Measurements from ENCODE around the gene USP5.
A peak's percentile ranks its signal among the peaks of the same experiment; 100 is the strongest.

USP5 gene

DNA sequence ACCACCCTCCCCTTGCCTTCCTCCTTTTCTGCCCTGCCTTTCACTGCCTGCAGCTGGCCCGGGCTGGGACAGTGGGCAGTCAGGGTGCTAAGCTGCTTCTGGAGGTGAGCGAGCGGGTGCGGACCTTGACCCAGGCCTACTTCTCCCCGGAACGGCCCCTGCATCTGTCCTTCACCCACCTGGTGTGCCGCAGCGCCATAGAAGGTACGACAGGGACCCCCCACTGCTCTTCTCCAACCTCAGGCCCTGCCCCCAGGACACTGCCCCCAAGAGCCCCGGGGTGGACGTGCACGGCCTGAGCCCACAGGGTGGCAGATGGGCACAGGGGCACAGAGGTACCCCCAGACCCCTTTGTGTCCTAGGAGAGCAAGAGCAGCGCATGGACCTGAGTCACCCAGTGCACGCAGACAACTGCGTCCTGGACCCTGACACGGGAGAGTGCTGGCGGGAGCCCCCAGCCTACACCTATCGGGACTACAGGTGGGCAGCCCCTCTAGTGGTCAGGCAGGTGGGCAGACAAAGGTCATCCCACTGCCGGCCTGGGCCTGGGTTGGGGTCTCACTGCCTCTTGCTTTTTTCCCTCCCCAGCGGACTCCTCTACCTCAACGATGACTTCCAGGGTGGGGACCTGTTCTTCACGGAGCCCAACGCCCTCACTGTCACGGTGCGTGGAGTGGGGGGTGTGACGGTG is 14.4 kb upstream of the USP5 start:
- Histone ChIP-seq H3K79me2 (ENCODE audit: insufficient read depth, low read depth) (no peaks in the 10 kb centered on the region), H3K36me3 (ENCODE audit: insufficient read depth) (no peaks in the 10 kb centered on the region), H4K20me1 (ENCODE audit: insufficient read depth) (no peaks in the 10 kb centered on the region), H3K4me2 (no peak overlapping the region), H2AFZ (ENCODE audit: low read depth) (no peak overlapping the region), H3K27me3 (ENCODE audit: insufficient read depth, low read depth) (peaks cover 17% of the 10 kb centered on the region; the same call in 1 of the 2 replicates), H3K4me1 (ENCODE audit: low read depth, poor library complexity, severe bottlenecking) (peaks cover 10% of the 10 kb centered on the region), H3K27ac (no peak overlapping the region), H3K4me3 (IDR thresholded peaks at IDR 0.05; ENCODE audit: insufficient read depth, low read depth, low read length) (no peak overlapping the region), H3K9ac (no peak overlapping the region)
- TF ChIP-seq, protein P1, sequence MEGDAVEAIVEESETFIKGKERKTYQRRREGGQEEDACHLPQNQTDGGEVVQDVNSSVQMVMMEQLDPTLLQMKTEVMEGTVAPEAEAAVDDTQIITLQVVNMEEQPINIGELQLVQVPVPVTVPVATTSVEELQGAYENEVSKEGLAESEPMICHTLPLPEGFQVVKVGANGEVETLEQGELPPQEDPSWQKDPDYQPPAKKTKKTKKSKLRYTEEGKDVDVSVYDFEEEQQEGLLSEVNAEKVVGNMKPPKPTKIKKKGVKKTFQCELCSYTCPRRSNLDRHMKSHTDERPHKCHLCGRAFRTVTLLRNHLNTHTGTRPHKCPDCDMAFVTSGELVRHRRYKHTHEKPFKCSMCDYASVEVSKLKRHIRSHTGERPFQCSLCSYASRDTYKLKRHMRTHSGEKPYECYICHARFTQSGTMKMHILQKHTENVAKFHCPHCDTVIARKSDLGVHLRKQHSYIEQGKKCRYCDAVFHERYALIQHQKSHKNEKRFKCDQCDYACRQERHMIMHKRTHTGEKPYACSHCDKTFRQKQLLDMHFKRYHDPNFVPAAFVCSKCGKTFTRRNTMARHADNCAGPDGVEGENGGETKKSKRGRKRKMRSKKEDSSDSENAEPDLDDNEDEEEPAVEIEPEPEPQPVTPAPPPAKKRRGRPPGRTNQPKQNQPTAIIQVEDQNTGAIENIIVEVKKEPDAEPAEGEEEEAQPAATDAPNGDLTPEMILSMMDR (conservative IDR thresholded peaks at IDR 0.05; ENCODE audit: low read depth, low read length), result no peak

DNA sequence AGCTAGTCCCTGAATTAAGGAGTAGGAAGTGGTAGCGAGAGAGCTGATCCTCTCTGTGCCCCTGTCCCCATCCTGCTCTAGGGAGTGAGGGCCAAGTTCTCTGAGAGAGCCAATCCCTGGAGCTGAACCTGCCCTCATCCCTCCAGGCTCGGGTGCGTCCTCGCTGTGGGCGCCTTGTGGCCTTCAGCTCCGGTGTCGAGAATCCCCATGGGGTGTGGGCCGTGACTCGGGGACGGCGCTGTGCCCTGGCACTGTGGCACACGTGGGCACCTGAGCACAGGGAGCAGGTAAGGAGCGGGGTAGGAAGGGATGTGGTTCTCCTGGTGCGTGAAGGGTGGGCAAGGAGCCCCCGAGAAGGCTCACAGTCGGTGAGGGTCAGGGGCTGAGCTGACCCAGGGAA is 13.1 kb upstream of the USP5 start:
- peaks cover 10% of the 10 kb centered on the region for H3K4me1 ChIP-seq (ENCODE audit: low read depth, poor library complexity, severe bottlenecking)
- H3K36me3 ChIP-seq (ENCODE audit: insufficient read depth), result no peaks in the 10 kb centered on the region
- no peaks in the 10 kb centered on the region for H4K20me1 ChIP-seq (ENCODE audit: insufficient read depth)
- H3K9ac ChIP-seq, result no peak overlapping the region
- no peak overlapping the region for H3K4me2 ChIP-seq
- H3K27ac ChIP-seq, result no peak overlapping the region
- TF ChIP-seq, protein P1 (conservative IDR thresholded peaks at IDR 0.05; ENCODE audit: low read depth, low read length), result no peak
- H2AFZ ChIP-seq (ENCODE audit: low read depth), result no peak overlapping the region
- peaks cover 11% of the 10 kb centered on the region; the same call in 1 of the 2 replicates for H3K27me3 ChIP-seq (ENCODE audit: insufficient read depth, low read depth)
- no peaks in the 10 kb centered on the region for H3K79me2 ChIP-seq (ENCODE audit: insufficient read depth, low read depth)
- H3K4me3 ChIP-seq (IDR thresholded peaks at IDR 0.05; ENCODE audit: insufficient read depth, low read depth, low read length), result no peak overlapping the region

DNA sequence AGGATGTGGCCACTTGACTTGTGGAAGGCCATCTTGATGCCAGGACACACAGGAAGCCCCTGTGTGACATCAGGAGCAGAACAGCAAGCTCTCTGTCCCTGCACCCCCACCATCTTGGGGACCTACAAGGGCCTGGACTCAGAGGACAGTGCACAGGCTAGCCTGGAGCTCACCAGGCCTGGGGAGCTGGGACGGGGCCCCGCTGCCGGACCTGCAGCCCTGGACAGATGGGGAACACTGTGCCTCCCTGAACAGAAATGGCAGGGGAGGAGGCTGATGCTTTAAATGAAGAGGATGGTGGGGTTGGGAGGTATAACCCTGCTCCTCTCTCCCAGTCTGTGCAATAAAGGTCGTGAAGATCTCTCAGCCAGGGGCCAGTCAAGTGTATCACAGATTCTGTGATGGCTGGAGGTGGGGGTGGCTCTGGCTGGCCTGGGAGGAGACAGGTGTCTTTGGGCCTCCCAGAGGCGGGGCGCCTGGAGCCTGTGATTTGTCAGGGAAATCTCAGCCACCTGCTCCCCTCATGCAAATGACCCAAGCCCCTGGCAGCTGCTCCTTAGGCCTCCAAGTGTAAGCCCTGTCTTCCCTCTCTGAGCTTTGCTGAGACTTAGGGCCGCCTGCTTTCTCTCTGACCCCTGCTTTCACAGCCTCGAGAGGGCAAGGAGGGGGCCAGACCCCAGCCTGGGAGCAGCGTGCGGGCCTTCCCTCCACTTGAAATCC is 12.3 kb upstream of the USP5 start:
- Histone ChIP-seq H3K9ac (no peak overlapping the region), H3K4me1 (ENCODE audit: low read depth, poor library complexity, severe bottlenecking) (peaks cover 10% of the 10 kb centered on the region), H2AFZ (ENCODE audit: low read depth) (peak overlapping the region; percentile 34; the same call in 1 of the 2 replicates), H3K79me2 (ENCODE audit: insufficient read depth, low read depth) (no peaks in the 10 kb centered on the region), H3K36me3 (ENCODE audit: insufficient read depth) (no peaks in the 10 kb centered on the region), H3K4me3 (IDR thresholded peaks at IDR 0.05; ENCODE audit: insufficient read depth, low read depth, low read length) (no peak overlapping the region), H4K20me1 (ENCODE audit: insufficient read depth) (no peaks in the 10 kb centered on the region), H3K4me2 (no peak overlapping the region), H3K27me3 (ENCODE audit: insufficient read depth, low read depth) (peaks cover 5% of the 10 kb centered on the region; the same call in 1 of the 2 replicates), H3K27ac (no peak overlapping the region)
- TF ChIP-seq, protein P1 (conservative IDR thresholded peaks at IDR 0.05; ENCODE audit: low read depth, low read length), result no peak

DNA sequence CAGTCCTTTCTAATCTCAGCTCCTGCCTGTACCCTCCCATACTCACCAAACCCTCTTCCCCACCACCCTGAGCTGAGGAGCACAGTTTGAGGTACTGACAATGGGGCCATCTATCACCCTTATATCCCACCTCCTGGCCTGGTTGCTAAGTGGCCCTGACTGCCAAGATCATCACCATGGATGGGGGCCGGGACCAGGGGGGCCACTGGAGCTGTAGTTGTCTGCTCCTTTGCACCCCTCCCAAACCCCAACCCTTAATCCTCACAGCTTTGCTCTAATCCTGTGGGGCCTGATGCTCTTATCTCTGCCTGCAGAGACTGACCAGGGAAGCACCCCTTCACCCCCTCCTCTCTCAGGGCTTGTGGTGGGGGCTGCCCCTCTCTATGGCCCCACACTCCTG is 11.6 kb upstream of the USP5 start:
- Histone ChIP-seq H3K27me3 (ENCODE audit: insufficient read depth, low read depth) (no peaks in the 10 kb centered on the region), H3K4me3 (IDR thresholded peaks at IDR 0.05; ENCODE audit: insufficient read depth, low read depth, low read length) (no peak overlapping the region), H3K4me2 (no peak overlapping the region), H4K20me1 (ENCODE audit: insufficient read depth) (no peaks in the 10 kb centered on the region), H3K36me3 (ENCODE audit: insufficient read depth) (no peaks in the 10 kb centered on the region), H3K27ac (no peak overlapping the region), H3K79me2 (ENCODE audit: insufficient read depth, low read depth) (no peaks in the 10 kb centered on the region), H3K4me1 (ENCODE audit: low read depth, poor library complexity, severe bottlenecking) (peaks cover 10% of the 10 kb centered on the region), H3K9ac (no peak overlapping the region), H2AFZ (ENCODE audit: low read depth) (peak overlapping the region; percentile 34; the same call in 1 of the 2 replicates)
- TF ChIP-seq, protein P1 (conservative IDR thresholded peaks at IDR 0.05; ENCODE audit: low read depth, low read length), result no peak

All from KMS-11 (cell line).